MM.1S (cell line): Measurements from ENCODE around the gene TSHZ2.

Experiments
- DNase-seq: peaks from one replicate; pipeline ENCODE4 v3.0.0-alpha.2; 2015
- H2AFZ ChIP-seq: fragments of 300-600 bp; sonication (generic); 2 replicates; pipeline ENCODE4 v1.6.0; 2016; ENCODE audit warnings: antibody characterized with exemption, low read length
- H3F3A ChIP-seq: fragments of 300-600 bp; sonication (generic); 2 replicates; pipeline ENCODE4 v1.6.1; 2016; ENCODE audit warnings: mild to moderate bottlenecking, antibody characterized with exemption, low read length, moderate library complexity, mixed read lengths; ENCODE audit not compliant: insufficient read depth
- H3K27ac ChIP-seq: fragments of 300-600 bp; sonication (generic); 2 replicates; pipeline ENCODE4 v1.5.1; 2016; ENCODE audit warnings: mild to moderate bottlenecking, low read length
- H3K27me3 ChIP-seq: fragments of 300-600 bp; sonication (generic); replicated peaks from 2 replicates; pipeline ENCODE4 v1.6.0; 2016; ENCODE audit warnings: low read length; ENCODE audit not compliant: insufficient read depth
- H3K36me3 ChIP-seq: fragments of 300-600 bp; sonication (generic); replicated peaks from 2 replicates; pipeline ENCODE4 v1.6.1; 2016; ENCODE audit warnings: mild to moderate bottlenecking, low read length, mixed read lengths; ENCODE audit not compliant: insufficient read depth
- H3K4me1 ChIP-seq: fragments of 300-600 bp; sonication (generic); 2 replicates; pipeline ENCODE4 v1.6.1; 2016; ENCODE audit warnings: low read length, mixed read lengths
- H3K4me2 ChIP-seq: fragments of 300-600 bp; sonication (generic); 2 replicates; pipeline ENCODE4 v1.6.0; 2016; ENCODE audit warnings: low read depth, low read length
- H3K4me3 ChIP-seq: fragments of 300-600 bp; sonication (generic); 2 replicates; pipeline ENCODE4 v1.5.1; 2016; ENCODE audit warnings: low read length, mixed read lengths
- H3K79me2 ChIP-seq: fragments of 300-600 bp; sonication (generic); 2 replicates; pipeline ENCODE4 v1.6.1; 2016; ENCODE audit warnings: mixed run types, low read length, mixed read lengths
- H3K9ac ChIP-seq: fragments of 300-600 bp; sonication (generic); 2 replicates; pipeline ENCODE4 v1.6.1; 2016; ENCODE audit warnings: low read length, mixed read lengths
- H3K9me2 ChIP-seq: fragments of 300-600 bp; sonication (generic); replicated peaks from 2 replicates; pipeline ENCODE4 v1.6.1; 2016; ENCODE audit warnings: mild to moderate bottlenecking, low read length, mixed read lengths; ENCODE audit not compliant: insufficient read depth
- H3K9me3 ChIP-seq: fragments of 300-600 bp; sonication (generic); replicated peaks from 2 replicates; pipeline ENCODE4 v1.6.1; 2016; ENCODE audit warnings: mild to moderate bottlenecking, low read length, mixed read lengths; ENCODE audit not compliant: insufficient read depth
- H4K20me1 ChIP-seq: fragments of 300-600 bp; sonication (generic); 2 replicates; pipeline ENCODE4 v1.6.1; 2016; ENCODE audit warnings: mild to moderate bottlenecking, low read length, moderate library complexity, mixed read lengths; ENCODE audit not compliant: insufficient read depth
- EZH2 ChIP-seq: fragments of 300-600 bp; sonication (generic); optimal IDR thresholded peaks from 2 replicates; pipeline ENCODE3; 2017; ENCODE audit warnings: low read depth, mild to moderate bottlenecking, antibody characterized with exemption, low read length, mixed read lengths
- EZH2phosphoT487 ChIP-seq: fragments of 300-600 bp; sonication (generic); IDR thresholded peaks from 2 replicates; pipeline ENCODE4 v1.6.1; 2018; ENCODE audit warnings: antibody characterized with exemption, low read length
- TF ChIP-seq, protein P1 (sequence below): fragments of 300-600 bp; sonication (generic); IDR thresholded peaks from 2 replicates; pipeline ENCODE4 v1.5.1; 2016; ENCODE audit warnings: antibody characterized with exemption, low read length, mixed read lengths

Gene TSHZ2

DNA sequence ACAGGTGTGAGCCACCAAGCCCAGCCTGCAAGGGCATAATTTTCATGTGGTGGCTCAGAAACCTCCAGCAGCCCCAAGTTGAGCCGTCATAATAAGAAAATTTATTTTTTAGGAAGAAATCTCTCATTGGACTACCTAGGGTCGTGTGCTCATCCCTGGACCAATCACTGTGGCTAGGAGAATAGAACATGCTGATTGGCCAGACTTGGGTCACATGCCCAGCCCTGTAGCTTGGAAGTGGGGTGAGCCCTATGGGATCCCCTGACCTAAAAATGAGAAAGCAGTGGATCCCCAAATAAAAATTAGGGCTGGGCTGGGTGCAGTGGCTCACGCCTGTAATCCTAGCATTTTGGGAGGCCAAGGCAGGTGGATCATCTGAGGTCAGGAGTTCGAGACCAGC, 466.2 kb downstream of the TSHZ2 start:
- no peaks in the 10 kb centered on the region for H3K4me1 ChIP-seq
- no peaks in the 10 kb centered on the region for H3K79me2 ChIP-seq
- no peak overlapping the region for H3K9ac ChIP-seq
- TF ChIP-seq, protein P1, sequence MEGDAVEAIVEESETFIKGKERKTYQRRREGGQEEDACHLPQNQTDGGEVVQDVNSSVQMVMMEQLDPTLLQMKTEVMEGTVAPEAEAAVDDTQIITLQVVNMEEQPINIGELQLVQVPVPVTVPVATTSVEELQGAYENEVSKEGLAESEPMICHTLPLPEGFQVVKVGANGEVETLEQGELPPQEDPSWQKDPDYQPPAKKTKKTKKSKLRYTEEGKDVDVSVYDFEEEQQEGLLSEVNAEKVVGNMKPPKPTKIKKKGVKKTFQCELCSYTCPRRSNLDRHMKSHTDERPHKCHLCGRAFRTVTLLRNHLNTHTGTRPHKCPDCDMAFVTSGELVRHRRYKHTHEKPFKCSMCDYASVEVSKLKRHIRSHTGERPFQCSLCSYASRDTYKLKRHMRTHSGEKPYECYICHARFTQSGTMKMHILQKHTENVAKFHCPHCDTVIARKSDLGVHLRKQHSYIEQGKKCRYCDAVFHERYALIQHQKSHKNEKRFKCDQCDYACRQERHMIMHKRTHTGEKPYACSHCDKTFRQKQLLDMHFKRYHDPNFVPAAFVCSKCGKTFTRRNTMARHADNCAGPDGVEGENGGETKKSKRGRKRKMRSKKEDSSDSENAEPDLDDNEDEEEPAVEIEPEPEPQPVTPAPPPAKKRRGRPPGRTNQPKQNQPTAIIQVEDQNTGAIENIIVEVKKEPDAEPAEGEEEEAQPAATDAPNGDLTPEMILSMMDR, result no peak
- no peaks in the 10 kb centered on the region for H3K9me3 ChIP-seq
- no peak overlapping the region for H3K4me2 ChIP-seq
- H4K20me1 ChIP-seq, result no peaks in the 10 kb centered on the region
- H3K27ac ChIP-seq, result no peak overlapping the region
- H3K36me3 ChIP-seq, result no peaks in the 10 kb centered on the region
- no peak overlapping the region for H3K4me3 ChIP-seq
- no peak for DNase-seq
- no peaks in the 10 kb centered on the region for H3K9me2 ChIP-seq
- H3K27me3 ChIP-seq, result no peaks in the 10 kb centered on the region
- no peaks in the 10 kb centered on the region for H3F3A ChIP-seq
- no peak overlapping the region for H2AFZ ChIP-seq

DNA sequence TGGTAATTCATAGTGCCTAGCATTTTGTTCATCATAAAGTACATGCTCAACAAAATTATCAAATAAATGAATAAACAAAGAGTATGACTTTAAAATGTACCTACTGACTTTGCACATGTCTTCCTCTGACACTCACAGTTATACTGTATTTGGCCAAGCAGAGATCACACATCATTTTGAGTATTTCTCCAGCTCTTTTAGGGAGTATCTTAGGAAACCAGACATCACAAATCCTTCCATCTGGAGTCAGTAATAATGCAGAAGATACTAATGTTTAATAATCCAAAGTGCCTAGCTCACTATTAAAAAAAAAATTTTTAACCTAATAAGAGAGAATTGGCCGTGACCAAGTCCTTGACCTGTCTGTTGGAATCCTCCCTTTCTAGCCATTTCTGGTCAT, 466.9 kb downstream of the TSHZ2 start:
- Histone ChIP-seq H3K9me3 (no peaks in the 10 kb centered on the region), H3K4me2 (no peak overlapping the region), H3K4me1 (no peaks in the 10 kb centered on the region), H3K36me3 (no peaks in the 10 kb centered on the region), H3K79me2 (no peaks in the 10 kb centered on the region), H3K27ac (no peak overlapping the region), H3F3A (no peaks in the 10 kb centered on the region), H3K4me3 (no peak overlapping the region), H3K9ac (no peak overlapping the region), H4K20me1 (no peaks in the 10 kb centered on the region), H3K9me2 (no peaks in the 10 kb centered on the region), H2AFZ (no peak overlapping the region), H3K27me3 (no peaks in the 10 kb centered on the region)
- TF ChIP-seq EZH2, result no peak
- TF ChIP-seq, protein P1, result no peak
- DNase-seq, result no peak

DNA sequence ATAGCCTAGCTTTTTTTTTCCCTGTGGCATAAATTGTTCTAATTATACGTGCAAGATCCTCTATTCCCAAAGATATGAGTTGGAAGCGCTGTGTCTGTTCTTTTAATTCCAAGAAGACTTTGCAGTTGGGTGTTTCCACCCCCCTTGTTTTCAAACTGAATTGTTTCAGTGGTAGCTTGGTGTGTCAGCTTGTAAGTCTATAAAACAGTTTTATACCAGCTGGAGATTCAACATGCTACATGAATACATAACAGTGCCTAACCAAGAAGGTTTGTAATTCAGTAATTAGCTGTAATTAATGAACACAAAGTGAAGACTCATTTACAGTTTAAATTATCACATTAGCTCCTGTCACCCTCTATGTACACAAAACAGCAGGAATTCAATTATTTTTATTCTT, 467.5 kb downstream of the TSHZ2 start:
- no peaks in the 10 kb centered on the region for H3K9me2 ChIP-seq
- no peak overlapping the region for H3K27ac ChIP-seq
- H3K4me3 ChIP-seq, result no peak overlapping the region
- H3K4me2 ChIP-seq, result no peak overlapping the region
- DNase-seq, result no peak
- no peaks in the 10 kb centered on the region for H4K20me1 ChIP-seq
- no peak overlapping the region for H2AFZ ChIP-seq
- TF ChIP-seq EZH2phosphoT487 (no peak), EZH2 (no peak)
- TF ChIP-seq, protein P1, result no peak
- H3K4me1 ChIP-seq, result no peaks in the 10 kb centered on the region
- H3K9ac ChIP-seq, result no peak overlapping the region
- H3K36me3 ChIP-seq, result no peaks in the 10 kb centered on the region
- H3K9me3 ChIP-seq, result no peaks in the 10 kb centered on the region
- H3K27me3 ChIP-seq, result no peaks in the 10 kb centered on the region
- H3K79me2 ChIP-seq, result no peaks in the 10 kb centered on the region
- no peaks in the 10 kb centered on the region for H3F3A ChIP-seq
